WTC11 (cell line): ENCODE data around the gene PTPRN2. TPM values are rescaled to one million over a fixed set of nuclear protein-coding genes. Genes with fewer than 3 reads are reported as not detected.

ENCODE experiments used
- ATAC-seq: fragments of 200-7000 bp; cut with Tn5 transposase; 2 replicates; pipeline ENCODE4 v1.10.0; 2021; ENCODE audit warnings: mild to moderate bottlenecking, moderate library complexity
- CTCF ChIA-PET: fragments of 300-600 bp; sonication (Branson Sonifier 250); formaldehyde crosslinking; loops from one replicate; lab custom pipeline; 2021; ENCODE audit warnings: antibody characterized with exemption; lab: Charles Lee
- POLR2A ChIA-PET: fragments of 350-600 bp; sonication (Branson Sonifier 250); formaldehyde crosslinking; loops from one replicate; lab custom pipeline; 2021; ENCODE audit warnings: antibody characterized with exemption; lab: Charles Lee
- DNase-seq: peaks from one replicate; pipeline ENCODE4 v3.0.0; 2021; ENCODE audit warnings: low spot score
- H3K27ac Mint-ChIP-seq: 2 replicates; pipeline ENCODE4 v1.8.0; 2021; ENCODE audit warnings: mixed read lengths
- H3K27me3 Mint-ChIP-seq: 2 replicates; pipeline ENCODE4 v1.8.0; 2021; ENCODE audit warnings: low read depth, mild to moderate bottlenecking, moderate library complexity, mixed read lengths
- H3K36me3 Mint-ChIP-seq: 2 replicates; pipeline ENCODE4 v1.8.0; 2021; ENCODE audit warnings: mixed read lengths
- H3K4me1 Mint-ChIP-seq: 2 replicates; pipeline ENCODE4 v1.8.0; 2022; ENCODE audit warnings: mixed read lengths
- H3K4me3 Mint-ChIP-seq: 2 replicates; pipeline ENCODE4 v1.8.0; 2021; ENCODE audit warnings: mild to moderate bottlenecking, moderate library complexity, mixed read lengths
- H3K9me3 Mint-ChIP-seq: 2 replicates; pipeline ENCODE4 v1.8.0; 2021; ENCODE audit warnings: mixed read lengths
- CREM ChIP-seq: sonication (generic); formaldehyde crosslinking; IDR thresholded peaks from 2 replicates; pipeline ENCODE4 v1.8.1; 2022; ENCODE audit warnings: mild to moderate bottlenecking, missing genetic modification reagents, moderate library complexity
- FOXP1 ChIP-seq: sonication (generic); formaldehyde crosslinking; IDR thresholded peaks from 2 replicates; pipeline ENCODE4 v1.8.0; 2022; ENCODE audit warnings: missing genetic modification reagents, mild to moderate bottlenecking, moderate library complexity, borderline replicate concordance
- GTF2I ChIP-seq: fragments of 250-450 bp; sonication (Bioruptor Pico); conservative IDR thresholded peaks from 2 replicates; pipeline ENCODE4 v1.4.0; 2021; ENCODE audit warnings: mild to moderate bottlenecking
- NFE2L1 ChIP-seq: sonication (generic); formaldehyde crosslinking; IDR thresholded peaks from 2 replicates; pipeline ENCODE4 v1.8.1; 2023; ENCODE audit warnings: missing genetic modification reagents
- OVOL2 ChIP-seq: fragments of 250-450 bp; sonication (Bioruptor Pico); IDR thresholded peaks from 2 replicates; pipeline ENCODE4 v1.9.0; 2021; ENCODE audit warnings: mild to moderate bottlenecking, borderline replicate concordance
- RELA ChIP-seq: sonication (generic); formaldehyde crosslinking; IDR thresholded peaks from 2 replicates; pipeline ENCODE4 v1.8.1; 2022; ENCODE audit warnings: missing genetic modification reagents, mild to moderate bottlenecking, borderline replicate concordance
- SOX15 ChIP-seq: fragments of 250-450 bp; sonication (Bioruptor Pico); IDR thresholded peaks from 2 replicates; pipeline ENCODE4 v1.9.0; 2021; ENCODE audit warnings: mild to moderate bottlenecking
- TCF7 ChIP-seq: sonication (generic); formaldehyde crosslinking; IDR thresholded peaks from 2 replicates; pipeline ENCODE4 v1.8.0; 2022; ENCODE audit warnings: mild to moderate bottlenecking, low read depth, missing genetic modification reagents, moderate library complexity
- TEAD4 ChIP-seq: sonication (generic); formaldehyde crosslinking; IDR thresholded peaks from 2 replicates; pipeline ENCODE4 v1.8.0; 2022; ENCODE audit warnings: mild to moderate bottlenecking, missing genetic modification reagents
- TP53 ChIP-seq: sonication (generic); formaldehyde crosslinking; IDR thresholded peaks from 2 replicates; pipeline ENCODE4 v1.8.1; 2023; ENCODE audit warnings: mild to moderate bottlenecking, missing genetic modification reagents
- ZBTB21 ChIP-seq: sonication (generic); formaldehyde crosslinking; IDR thresholded peaks from 2 replicates; pipeline ENCODE4 v1.8.1; 2023; ENCODE audit warnings: mild to moderate bottlenecking, missing genetic modification reagents, borderline replicate concordance
- ZNF138 ChIP-seq: sonication (generic); formaldehyde crosslinking; conservative IDR thresholded peaks from 2 replicates; pipeline ENCODE4 v1.8.1; 2022; ENCODE audit warnings: mild to moderate bottlenecking, moderate library complexity, missing genetic modification reagents
- ZNF317 ChIP-seq: sonication (generic); formaldehyde crosslinking; IDR thresholded peaks from 2 replicates; pipeline ENCODE4 v1.8.1; 2023; ENCODE audit warnings: low read depth, mild to moderate bottlenecking, moderate library complexity, missing genetic modification reagents, borderline replicate concordance
- ZNF671 ChIP-seq: fragments of 250-450 bp; sonication (Bioruptor Pico); IDR thresholded peaks from 2 replicates; pipeline ENCODE4 v1.8.0; 2021; ENCODE audit warnings: mild to moderate bottlenecking
- total RNA-seq: library from RNA; stranded (reverse); gene quantifications from 3 replicates; pipeline ENCODE4 v1.2.3, GENCODE V29; 2021
- TF ChIP-seq, protein P1 (sequence below): sonication (generic); formaldehyde crosslinking; IDR thresholded peaks from 2 replicates; pipeline ENCODE4 v1.8.1; 2022; ENCODE audit warnings: low read depth, mild to moderate bottlenecking, moderate library complexity, missing genetic modification reagents, borderline replicate concordance
- TF ChIP-seq, protein P2 (sequence below): sonication (generic); formaldehyde crosslinking; IDR thresholded peaks from 2 replicates; pipeline ENCODE4 v1.8.1; 2023; ENCODE audit warnings: mild to moderate bottlenecking, missing genetic modification reagents
- TF ChIP-seq, protein P3 (sequence below): fragments of 250-450 bp; sonication (Bioruptor Pico); IDR thresholded peaks from 2 replicates; pipeline ENCODE4 v1.8.0; 2021; ENCODE audit warnings: mild to moderate bottlenecking
- TF ChIP-seq, protein P4 (sequence below): sonication (generic); formaldehyde crosslinking; IDR thresholded peaks from 2 replicates; pipeline ENCODE4 v1.8.1; 2023; ENCODE audit warnings: mild to moderate bottlenecking, missing genetic modification reagents, moderate library complexity
- TF ChIP-seq, protein P5 (sequence below): sonication (generic); formaldehyde crosslinking; IDR thresholded peaks from 2 replicates; pipeline ENCODE4 v1.8.0; 2022; ENCODE audit warnings: missing genetic modification reagents
- TF ChIP-seq, protein P6 (sequence below): fragments of 250-450 bp; sonication (Bioruptor Pico); IDR thresholded peaks from 2 replicates; pipeline ENCODE4 v1.9.0; 2021; ENCODE audit warnings: mild to moderate bottlenecking
- TF ChIP-seq, protein P7 (sequence below): fragments of 250-450 bp; sonication (Bioruptor Pico); IDR thresholded peaks from 2 replicates; pipeline ENCODE4 v1.9.0; 2021; ENCODE audit warnings: mild to moderate bottlenecking, borderline replicate concordance
- TF ChIP-seq, protein P8 (sequence below): sonication (generic); formaldehyde crosslinking; IDR thresholded peaks from 2 replicates; pipeline ENCODE4 v1.8.1; 2023; ENCODE audit warnings: mild to moderate bottlenecking, missing genetic modification reagents, moderate library complexity

PTPRN2 gene
- total RNA-seq, 1 experiment from 2014 or later, result 4.7 TPM

DNA sequence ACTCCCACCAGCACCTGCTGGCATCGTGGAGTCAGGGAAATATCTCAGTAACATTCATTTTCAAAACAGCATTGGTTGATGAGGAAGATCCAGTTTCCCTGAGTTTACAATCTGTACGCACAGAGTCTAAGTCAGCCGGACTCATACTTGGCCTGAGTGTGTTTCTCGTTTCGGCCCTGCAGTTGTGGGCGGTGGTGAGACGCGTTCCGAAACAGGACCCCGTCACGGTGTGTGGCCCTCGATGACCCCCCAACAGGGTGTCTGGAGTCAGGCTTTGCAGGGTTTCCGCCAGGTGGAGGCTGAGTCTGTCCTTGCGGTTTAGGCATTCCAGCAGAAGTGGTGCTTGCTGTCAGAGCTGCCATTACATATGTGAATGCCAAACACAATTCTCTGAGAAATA is 933.3 kb downstream of the PTPRN2 start:
- POLR2A ChIA-PET, result no interaction called here
- no peaks in the 10 kb centered on the region for H3K4me1 Mint-ChIP-seq
- no peak for DNase-seq
- TF ChIP-seq GTF2I (no peak), RELA (no peak), OVOL2 (CRISPR knock-in tag) (no peak), ZNF138 (CRISPR knock-in tag) (no peak), CREM (CRISPR knock-in tag) (no peak), TEAD4 (no peak), ZNF671 (CRISPR knock-in tag) (no peak), ZBTB21 (CRISPR knock-in tag) (no peak), NFE2L1 (CRISPR knock-in tag) (no peak), ZNF317 (CRISPR knock-in tag) (no peak)
- TF ChIP-seq, protein P1, sequence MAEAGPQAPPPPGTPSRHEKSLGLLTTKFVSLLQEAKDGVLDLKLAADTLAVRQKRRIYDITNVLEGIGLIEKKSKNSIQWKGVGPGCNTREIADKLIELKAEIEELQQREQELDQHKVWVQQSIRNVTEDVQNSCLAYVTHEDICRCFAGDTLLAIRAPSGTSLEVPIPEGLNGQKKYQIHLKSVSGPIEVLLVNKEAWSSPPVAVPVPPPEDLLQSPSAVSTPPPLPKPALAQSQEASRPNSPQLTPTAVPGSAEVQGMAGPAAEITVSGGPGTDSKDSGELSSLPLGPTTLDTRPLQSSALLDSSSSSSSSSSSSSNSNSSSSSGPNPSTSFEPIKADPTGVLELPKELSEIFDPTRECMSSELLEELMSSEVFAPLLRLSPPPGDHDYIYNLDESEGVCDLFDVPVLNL (CRISPR knock-in tag), result no peak
- TF ChIP-seq, protein P2, sequence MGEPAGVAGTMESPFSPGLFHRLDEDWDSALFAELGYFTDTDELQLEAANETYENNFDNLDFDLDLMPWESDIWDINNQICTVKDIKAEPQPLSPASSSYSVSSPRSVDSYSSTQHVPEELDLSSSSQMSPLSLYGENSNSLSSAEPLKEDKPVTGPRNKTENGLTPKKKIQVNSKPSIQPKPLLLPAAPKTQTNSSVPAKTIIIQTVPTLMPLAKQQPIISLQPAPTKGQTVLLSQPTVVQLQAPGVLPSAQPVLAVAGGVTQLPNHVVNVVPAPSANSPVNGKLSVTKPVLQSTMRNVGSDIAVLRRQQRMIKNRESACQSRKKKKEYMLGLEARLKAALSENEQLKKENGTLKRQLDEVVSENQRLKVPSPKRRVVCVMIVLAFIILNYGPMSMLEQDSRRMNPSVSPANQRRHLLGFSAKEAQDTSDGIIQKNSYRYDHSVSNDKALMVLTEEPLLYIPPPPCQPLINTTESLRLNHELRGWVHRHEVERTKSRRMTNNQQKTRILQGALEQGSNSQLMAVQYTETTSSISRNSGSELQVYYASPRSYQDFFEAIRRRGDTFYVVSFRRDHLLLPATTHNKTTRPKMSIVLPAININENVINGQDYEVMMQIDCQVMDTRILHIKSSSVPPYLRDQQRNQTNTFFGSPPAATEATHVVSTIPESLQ (CRISPR knock-in tag), result no peak
- TF ChIP-seq, protein P3, sequence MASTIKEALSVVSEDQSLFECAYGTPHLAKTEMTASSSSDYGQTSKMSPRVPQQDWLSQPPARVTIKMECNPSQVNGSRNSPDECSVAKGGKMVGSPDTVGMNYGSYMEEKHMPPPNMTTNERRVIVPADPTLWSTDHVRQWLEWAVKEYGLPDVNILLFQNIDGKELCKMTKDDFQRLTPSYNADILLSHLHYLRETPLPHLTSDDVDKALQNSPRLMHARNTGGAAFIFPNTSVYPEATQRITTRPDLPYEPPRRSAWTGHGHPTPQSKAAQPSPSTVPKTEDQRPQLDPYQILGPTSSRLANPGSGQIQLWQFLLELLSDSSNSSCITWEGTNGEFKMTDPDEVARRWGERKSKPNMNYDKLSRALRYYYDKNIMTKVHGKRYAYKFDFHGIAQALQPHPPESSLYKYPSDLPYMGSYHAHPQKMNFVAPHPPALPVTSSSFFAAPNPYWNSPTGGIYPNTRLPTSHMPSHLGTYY (CRISPR knock-in tag), result no peak
- TF ChIP-seq, all 79 proteins: peak for 0
- Mint-ChIP-seq H3K4me3 (no peak overlapping the region), H3K36me3 (peaks cover 11% of the 10 kb centered on the region), H3K9me3 (peaks cover 18% of the 10 kb centered on the region; the same call in 1 of the 2 replicates), H3K27me3 (no peaks in the 10 kb centered on the region; the same call in 1 of the 2 replicates), H3K27ac (no peak overlapping the region)
- CTCF ChIA-PET, result no interaction called here
- ATAC-seq, result no peak

DNA sequence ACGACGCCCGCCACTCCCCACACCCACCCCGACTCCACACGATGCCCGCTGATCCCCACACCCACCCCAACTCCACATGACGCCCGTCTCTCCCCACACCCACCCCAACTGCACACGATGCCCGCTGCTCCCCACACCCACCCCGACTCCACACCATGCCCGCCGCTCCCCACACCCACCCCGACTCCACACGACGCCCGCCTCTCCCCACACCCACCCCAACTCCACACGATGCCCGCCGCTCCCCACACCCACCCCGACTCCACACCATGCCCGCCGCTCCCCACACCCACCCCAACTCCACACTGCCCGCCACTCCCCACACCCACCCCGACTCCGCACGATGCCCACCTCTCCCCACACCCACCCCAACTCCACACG is 933.8 kb downstream of the PTPRN2 start:
- no peak for DNase-seq
- Mint-ChIP-seq H3K36me3 (peaks cover 11% of the 10 kb centered on the region), H3K4me1 (no peaks in the 10 kb centered on the region), H3K4me3 (no peak overlapping the region), H3K27ac (no peak overlapping the region), H3K27me3 (no peaks in the 10 kb centered on the region; the same call in 1 of the 2 replicates), H3K9me3 (peaks cover 18% of the 10 kb centered on the region; the same call in 1 of the 2 replicates)
- no peak for ATAC-seq
- CTCF ChIA-PET, result no interaction called here
- POLR2A ChIA-PET, result no interaction called here
- TF ChIP-seq TP53 (CRISPR knock-in tag) (no peak), TCF7 (CRISPR knock-in tag) (no peak), FOXP1 (CRISPR knock-in tag) (no peak), TEAD4 (no peak), SOX15 (CRISPR knock-in tag) (no peak)
- TF ChIP-seq, protein P4, sequence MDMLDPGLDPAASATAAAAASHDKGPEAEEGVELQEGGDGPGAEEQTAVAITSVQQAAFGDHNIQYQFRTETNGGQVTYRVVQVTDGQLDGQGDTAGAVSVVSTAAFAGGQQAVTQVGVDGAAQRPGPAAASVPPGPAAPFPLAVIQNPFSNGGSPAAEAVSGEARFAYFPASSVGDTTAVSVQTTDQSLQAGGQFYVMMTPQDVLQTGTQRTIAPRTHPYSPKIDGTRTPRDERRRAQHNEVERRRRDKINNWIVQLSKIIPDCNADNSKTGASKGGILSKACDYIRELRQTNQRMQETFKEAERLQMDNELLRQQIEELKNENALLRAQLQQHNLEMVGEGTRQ (CRISPR knock-in tag), result no peak
- TF ChIP-seq, protein P5, sequence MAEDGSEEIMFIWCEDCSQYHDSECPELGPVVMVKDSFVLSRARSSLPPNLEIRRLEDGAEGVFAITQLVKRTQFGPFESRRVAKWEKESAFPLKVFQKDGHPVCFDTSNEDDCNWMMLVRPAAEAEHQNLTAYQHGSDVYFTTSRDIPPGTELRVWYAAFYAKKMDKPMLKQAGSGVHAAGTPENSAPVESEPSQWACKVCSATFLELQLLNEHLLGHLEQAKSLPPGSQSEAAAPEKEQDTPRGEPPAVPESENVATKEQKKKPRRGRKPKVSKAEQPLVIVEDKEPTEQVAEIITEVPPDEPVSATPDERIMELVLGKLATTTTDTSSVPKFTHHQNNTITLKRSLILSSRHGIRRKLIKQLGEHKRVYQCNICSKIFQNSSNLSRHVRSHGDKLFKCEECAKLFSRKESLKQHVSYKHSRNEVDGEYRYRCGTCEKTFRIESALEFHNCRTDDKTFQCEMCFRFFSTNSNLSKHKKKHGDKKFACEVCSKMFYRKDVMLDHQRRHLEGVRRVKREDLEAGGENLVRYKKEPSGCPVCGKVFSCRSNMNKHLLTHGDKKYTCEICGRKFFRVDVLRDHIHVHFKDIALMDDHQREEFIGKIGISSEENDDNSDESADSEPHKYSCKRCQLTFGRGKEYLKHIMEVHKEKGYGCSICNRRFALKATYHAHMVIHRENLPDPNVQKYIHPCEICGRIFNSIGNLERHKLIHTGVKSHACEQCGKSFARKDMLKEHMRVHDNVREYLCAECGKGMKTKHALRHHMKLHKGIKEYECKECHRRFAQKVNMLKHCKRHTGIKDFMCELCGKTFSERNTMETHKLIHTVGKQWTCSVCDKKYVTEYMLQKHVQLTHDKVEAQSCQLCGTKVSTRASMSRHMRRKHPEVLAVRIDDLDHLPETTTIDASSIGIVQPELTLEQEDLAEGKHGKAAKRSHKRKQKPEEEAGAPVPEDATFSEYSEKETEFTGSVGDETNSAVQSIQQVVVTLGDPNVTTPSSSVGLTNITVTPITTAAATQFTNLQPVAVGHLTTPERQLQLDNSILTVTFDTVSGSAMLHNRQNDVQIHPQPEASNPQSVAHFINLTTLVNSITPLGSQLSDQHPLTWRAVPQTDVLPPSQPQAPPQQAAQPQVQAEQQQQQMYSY (CRISPR knock-in tag), result no peak
- TF ChIP-seq, protein P6, sequence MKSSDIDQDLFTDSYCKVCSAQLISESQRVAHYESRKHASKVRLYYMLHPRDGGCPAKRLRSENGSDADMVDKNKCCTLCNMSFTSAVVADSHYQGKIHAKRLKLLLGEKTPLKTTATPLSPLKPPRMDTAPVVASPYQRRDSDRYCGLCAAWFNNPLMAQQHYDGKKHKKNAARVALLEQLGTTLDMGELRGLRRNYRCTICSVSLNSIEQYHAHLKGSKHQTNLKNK (CRISPR knock-in tag), result no peak
- TF ChIP-seq, protein P7, sequence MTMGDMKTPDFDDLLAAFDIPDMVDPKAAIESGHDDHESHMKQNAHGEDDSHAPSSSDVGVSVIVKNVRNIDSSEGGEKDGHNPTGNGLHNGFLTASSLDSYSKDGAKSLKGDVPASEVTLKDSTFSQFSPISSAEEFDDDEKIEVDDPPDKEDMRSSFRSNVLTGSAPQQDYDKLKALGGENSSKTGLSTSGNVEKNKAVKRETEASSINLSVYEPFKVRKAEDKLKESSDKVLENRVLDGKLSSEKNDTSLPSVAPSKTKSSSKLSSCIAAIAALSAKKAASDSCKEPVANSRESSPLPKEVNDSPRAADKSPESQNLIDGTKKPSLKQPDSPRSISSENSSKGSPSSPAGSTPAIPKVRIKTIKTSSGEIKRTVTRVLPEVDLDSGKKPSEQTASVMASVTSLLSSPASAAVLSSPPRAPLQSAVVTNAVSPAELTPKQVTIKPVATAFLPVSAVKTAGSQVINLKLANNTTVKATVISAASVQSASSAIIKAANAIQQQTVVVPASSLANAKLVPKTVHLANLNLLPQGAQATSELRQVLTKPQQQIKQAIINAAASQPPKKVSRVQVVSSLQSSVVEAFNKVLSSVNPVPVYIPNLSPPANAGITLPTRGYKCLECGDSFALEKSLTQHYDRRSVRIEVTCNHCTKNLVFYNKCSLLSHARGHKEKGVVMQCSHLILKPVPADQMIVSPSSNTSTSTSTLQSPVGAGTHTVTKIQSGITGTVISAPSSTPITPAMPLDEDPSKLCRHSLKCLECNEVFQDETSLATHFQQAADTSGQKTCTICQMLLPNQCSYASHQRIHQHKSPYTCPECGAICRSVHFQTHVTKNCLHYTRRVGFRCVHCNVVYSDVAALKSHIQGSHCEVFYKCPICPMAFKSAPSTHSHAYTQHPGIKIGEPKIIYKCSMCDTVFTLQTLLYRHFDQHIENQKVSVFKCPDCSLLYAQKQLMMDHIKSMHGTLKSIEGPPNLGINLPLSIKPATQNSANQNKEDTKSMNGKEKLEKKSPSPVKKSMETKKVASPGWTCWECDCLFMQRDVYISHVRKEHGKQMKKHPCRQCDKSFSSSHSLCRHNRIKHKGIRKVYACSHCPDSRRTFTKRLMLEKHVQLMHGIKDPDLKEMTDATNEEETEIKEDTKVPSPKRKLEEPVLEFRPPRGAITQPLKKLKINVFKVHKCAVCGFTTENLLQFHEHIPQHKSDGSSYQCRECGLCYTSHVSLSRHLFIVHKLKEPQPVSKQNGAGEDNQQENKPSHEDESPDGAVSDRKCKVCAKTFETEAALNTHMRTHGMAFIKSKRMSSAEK (CRISPR knock-in tag), result no peak
- TF ChIP-seq, protein P8, sequence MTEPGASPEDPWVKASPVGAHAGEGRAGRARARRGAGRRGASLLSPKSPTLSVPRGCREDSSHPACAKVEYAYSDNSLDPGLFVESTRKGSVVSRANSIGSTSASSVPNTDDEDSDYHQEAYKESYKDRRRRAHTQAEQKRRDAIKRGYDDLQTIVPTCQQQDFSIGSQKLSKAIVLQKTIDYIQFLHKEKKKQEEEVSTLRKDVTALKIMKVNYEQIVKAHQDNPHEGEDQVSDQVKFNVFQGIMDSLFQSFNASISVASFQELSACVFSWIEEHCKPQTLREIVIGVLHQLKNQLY (CRISPR knock-in tag), result no peak
